GM21526 (cell line): ENCODE data around the gene CNOT6L.
"Not testable (repeated sequence)": the region's sequence is repeated elsewhere in the genome, so short reads cannot be mapped to it uniquely, and the experiment has no call there.

Experiments
- ATAC-seq: cut with Tn5 transposase; IDR thresholded peaks from one replicate; pipeline ENCODE4 v1.9.1; 2021; ENCODE audit warnings: moderate library complexity; ENCODE audit not compliant: unreplicated experiment, low FRiP score

Gene CNOT6L

DNA sequence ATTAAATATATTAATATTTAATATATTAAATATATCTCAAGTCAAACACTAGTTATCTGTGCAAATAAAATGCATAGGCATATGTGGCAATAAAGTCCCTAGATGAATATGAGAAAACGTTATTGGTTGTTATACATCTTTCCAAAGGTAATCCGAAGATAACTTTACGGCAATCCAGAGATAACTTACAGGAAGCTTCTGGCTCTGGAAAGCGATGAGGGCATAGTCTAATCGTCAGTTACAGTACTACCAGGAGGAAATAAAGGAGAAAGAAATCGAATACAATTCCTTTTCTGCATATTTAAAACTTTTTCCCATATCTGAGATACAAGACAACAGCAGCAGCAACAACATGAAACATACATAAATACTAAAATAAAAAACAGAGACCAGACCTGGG, 35.3 kb downstream of the CNOT6L start:
- no peak for ATAC-seq

DNA sequence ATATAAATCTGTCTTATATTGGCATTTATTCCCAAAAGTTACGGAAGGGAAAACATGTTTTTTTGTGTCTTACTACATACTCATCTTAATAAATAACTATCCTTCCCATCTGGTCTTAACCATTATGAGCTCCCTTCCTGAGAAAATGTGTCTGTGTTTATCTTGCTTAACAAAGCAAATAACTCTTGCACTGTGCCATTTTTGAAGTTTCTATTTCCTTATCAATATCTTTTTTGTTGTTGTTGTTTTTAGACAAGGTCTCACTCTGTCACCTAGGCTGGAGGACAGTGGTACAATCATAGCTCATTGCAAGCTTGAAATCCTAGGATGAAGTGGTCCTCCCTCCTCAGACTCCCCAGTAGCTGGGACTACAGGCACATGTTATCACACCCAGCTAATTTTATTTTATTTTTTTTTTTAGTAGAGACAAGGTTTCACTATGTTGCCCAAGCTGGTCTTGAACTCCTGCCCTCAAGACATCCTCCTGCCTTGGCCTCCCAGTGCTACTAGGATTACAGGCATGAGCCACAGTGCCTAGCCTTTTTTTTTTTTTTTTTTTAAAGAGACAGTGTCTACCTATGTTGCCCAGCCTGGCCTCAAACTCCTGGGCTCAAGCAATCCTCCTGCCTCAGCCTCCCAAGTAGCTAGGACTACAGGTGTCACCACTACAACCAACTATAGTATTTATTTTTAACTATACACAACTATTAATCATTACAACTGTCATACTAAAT, 36.9 kb downstream of the CNOT6L start:
- ATAC-seq: no peak

- not testable (repeated sequence) for ATAC-seq
Measured at GRCh38 chr4:77780762-77781161, 38.4 kb downstream of the CNOT6L start.

DNA sequence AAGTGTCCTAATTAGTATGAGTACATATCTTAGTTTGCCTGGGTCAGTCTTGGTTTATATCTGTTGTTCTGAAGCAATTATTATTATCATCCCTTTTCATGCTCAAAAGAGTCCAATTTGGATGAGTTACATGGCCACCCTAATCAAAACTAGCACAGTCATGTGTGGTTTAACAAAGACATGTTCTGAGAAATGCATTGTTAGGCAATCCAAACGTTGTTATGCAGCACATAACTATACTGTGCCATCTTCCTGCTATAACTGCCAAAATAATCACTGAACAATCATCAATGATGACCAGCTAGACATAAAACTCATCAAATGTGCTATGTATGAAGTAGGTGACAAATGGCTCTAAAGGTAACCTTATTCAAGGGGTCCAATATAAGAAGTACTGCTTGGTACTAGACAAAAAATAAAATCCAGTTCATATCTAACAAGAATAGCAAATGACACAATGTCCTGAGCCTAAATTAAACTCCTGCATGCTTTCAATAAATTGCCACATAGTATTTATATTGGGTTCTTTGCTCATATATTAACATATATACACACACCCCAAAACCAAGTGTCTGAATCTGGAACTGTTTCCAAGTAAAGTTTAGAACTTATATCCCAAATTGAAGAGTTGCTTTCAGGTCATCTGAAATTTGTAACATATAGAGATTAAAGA, 41.9 kb downstream of the CNOT6L start:
- ATAC-seq: no peak

GRCh38 chr4:77776182-77777134, 42.7 kb downstream of the CNOT6L start:
- ATAC-seq: no peak

DNA sequence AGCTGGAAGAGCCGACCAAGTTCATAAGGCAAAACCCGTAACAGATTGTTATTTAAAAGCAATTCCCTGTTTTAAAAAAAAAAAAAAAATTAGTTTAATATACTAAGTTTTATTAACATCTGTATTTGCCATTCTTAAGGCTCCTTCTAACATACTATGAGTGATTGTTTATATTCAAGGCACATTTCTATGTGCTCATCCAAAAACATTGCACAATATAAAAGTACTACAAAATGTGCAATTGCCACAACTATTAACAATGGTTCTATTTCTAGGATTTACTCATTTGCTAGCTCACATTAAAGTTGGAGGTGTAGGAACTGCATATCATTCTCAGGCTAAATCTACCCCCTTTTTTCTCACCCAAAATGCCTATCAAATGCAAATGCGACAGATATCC, 46.1 kb downstream of the CNOT6L start:
- no peak for ATAC-seq

GRCh38 chr4:77771566-77771965, 47.6 kb downstream of the CNOT6L start:
- no peak for ATAC-seq

GRCh38 chr4:77765720-77766119, 53.4 kb downstream of the CNOT6L start:
- ATAC-seq: no peak

- no peak for ATAC-seq
Measured at GRCh38 chr4:77762531-77762930, 56.6 kb downstream of the CNOT6L start.

- no peak for ATAC-seq
Measured at GRCh38 chr4:77761595-77761994, 57.6 kb downstream of the CNOT6L start.

DNA sequence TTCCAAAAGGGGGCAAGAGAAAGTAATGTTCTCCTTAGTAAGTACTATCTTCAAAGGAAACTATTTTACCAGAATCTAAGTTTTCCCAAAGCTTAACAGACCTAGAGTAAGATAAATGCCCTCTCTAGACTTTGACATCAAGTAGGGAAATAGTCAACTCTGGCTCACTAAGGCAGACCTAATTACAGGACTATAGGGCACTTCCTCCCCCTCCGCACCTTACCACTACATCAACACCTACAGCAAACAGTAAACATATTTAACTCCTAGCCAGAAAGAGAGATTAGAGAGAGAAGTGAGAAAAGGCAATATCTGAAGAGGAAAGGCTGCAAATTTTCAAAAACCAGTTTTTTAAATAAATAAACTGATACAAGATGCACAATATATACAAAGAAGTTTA, 60.4 kb downstream of the CNOT6L start:
- ATAC-seq: no peak

GRCh38 chr4:77751764-77752163, 67.4 kb downstream of the CNOT6L start:
- ATAC-seq: no peak

- ATAC-seq: no peak
Measured at GRCh38 chr4:77745792-77746191, 73.4 kb downstream of the CNOT6L start.

GRCh38 chr4:77742054-77742453, 77.1 kb downstream of the CNOT6L start:
- no peak for ATAC-seq

- ATAC-seq: no peak
Measured at GRCh38 chr4:77740480-77740879, 78.7 kb downstream of the CNOT6L start.

DNA sequence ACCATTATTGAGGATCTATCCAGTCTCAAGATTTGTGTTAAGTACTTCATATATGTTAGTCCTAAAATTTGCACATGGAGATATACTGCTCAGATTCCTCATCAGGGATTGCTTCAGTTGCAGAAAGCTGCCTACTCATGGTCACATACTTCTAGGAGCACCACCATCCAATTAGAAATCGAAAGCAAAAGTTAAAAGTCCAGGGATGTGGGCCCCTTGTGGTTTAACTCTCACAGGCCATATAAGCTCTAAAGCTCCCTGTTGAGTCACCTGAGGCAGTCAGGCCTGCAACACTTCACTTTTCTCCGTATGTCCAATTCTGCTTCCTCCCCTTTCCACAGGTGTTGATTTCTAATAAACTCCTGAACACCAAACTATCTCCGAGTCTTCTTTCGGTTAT, 84.2 kb downstream of the CNOT6L start:
- ATAC-seq: peak; percentile 87

DNA sequence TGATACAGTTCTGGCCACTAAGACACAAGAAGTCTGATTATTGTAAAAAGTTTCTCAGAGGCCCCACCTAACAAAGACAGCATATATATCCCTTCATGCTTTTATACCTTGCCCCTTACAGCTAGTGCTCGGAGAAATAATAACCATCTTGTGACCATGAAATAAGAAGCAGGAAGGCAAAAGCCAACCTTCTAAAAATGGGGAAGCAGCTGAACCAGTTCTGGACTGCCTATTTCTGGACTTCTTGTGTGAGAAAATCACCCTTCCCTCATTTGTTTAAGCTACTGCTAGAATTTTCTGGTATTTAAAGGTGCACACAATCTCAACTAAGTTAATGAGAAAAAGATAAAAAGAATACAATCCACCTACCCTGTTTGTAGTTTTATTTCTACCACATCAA, 87.5 kb downstream of the CNOT6L start:
- ATAC-seq: no peak

DNA sequence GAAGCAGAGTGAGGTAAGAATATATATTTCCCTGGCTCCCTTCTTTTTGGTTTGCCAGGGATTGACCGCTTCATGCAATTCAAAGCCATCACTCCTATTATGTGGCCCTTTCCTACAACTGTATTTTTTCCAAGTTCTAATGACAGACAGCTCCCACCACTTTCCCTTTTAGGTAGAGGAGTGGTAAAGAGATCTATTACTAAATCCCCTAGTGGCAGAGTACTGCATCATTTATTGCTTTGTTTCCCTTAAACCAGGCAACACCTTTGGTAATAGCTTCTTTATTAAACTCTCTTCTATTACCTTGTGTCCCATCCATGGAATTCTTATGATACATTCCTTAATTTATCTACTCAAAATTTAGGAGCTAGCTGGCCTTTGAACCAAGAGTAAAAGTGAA, 90.7 kb downstream of the CNOT6L start:
- ATAC-seq: no peak

DNA sequence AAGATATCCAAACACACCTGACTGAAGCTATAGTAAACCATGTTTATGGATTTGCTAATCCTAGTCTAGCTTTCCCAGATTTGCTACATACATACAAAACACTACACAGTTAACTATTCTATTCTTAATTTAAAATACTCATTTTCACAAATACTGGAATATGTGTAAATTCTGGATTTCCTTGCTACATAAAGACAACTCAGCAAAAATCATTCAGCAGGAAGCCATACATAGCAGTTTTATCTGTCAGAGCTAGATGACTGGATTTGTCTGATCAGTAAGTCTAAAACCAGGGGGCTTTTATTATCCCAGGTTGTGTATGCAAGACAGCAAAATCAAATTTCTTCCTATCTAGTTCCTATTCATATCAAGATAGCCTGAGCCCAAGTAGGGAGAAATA, 98.1 kb downstream of the CNOT6L start:
- no peak for ATAC-seq

- not testable (repeated sequence) for ATAC-seq
Measured at GRCh38 chr4:77718500-77718899, 100.7 kb downstream of the CNOT6L start.
